Osteoblast (primary cell): Measurements from ENCODE around the gene CHST5. TPM values are rescaled to one million over a fixed set of nuclear protein-coding genes. Genes with fewer than 3 reads are reported as not detected.

Experiments
- DNase-seq: peaks from one replicate; pipeline ENCODE4 v3.0.0; 2011; ENCODE audit warnings: low spot score, mixed read lengths; ENCODE audit not compliant: insufficient read length; ENCODE audit errors: missing footprints
- H2AFZ ChIP-seq: 2 replicates; pipeline ENCODE4 v1.6.0; 2011; ENCODE audit warnings: mild to moderate bottlenecking, low read length
- H3K27ac ChIP-seq: 2 replicates; pipeline ENCODE4 v1.5.1; 2011; ENCODE audit warnings: mild to moderate bottlenecking, low read depth, low read length, moderate library complexity
- H3K27me3 ChIP-seq: 2 replicates; pipeline ENCODE4 v1.6.0; 2012; ENCODE audit warnings: mild to moderate bottlenecking, control low read depth, inconsistent platforms, low read length, moderate library complexity; ENCODE audit not compliant: insufficient read depth
- H3K36me3 ChIP-seq: 2 replicates; pipeline ENCODE4 v1.5.1; 2011; ENCODE audit warnings: mild to moderate bottlenecking, low read length, control low read depth, moderate library complexity; ENCODE audit not compliant: insufficient read depth
- H3K4me1 ChIP-seq: 2 replicates; pipeline ENCODE4 v1.5.1; 2011; ENCODE audit warnings: mild to moderate bottlenecking, low read length, control low read depth, moderate library complexity; ENCODE audit not compliant: insufficient read depth
- H3K4me2 ChIP-seq: 2 replicates; pipeline ENCODE4 v1.6.0; 2011; ENCODE audit warnings: mild to moderate bottlenecking, low read length; ENCODE audit not compliant: insufficient read depth
- H3K4me3 ChIP-seq: fragments of 200-600 bp; sonication (generic); 3 replicates; pipeline ENCODE4 v1.5.1; 2012; ENCODE audit warnings: mild to moderate bottlenecking, low read length, inconsistent platforms; ENCODE audit not compliant: insufficient read depth
- H3K79me2 ChIP-seq: 2 replicates; pipeline ENCODE4 v1.6.0; 2012; ENCODE audit warnings: mild to moderate bottlenecking, low read length, control low read depth, inconsistent platforms; ENCODE audit not compliant: insufficient read depth
- H3K9me3 ChIP-seq: 2 replicates; pipeline ENCODE4 v1.5.1; 2011; ENCODE audit warnings: low read depth, low read length, control low read depth
- H4K20me1 ChIP-seq: 2 replicates; pipeline ENCODE4 v1.6.0; 2012; ENCODE audit warnings: mild to moderate bottlenecking, low read length, control low read depth; ENCODE audit not compliant: insufficient read depth
- total RNA-seq: library from RNA; depleted of rRNA; stranded (reverse); fragments of >200 nt; gene quantifications from 2 replicates; pipeline ENCODE4 v1.2.3, GENCODE V29; 2012
- TF ChIP-seq, protein P1 (sequence below): IDR thresholded peaks from 2 replicates; pipeline ENCODE4 v1.5.1; 2011; ENCODE audit warnings: mild to moderate bottlenecking, low read depth, low read length, moderate library complexity; ENCODE audit errors: extremely low read depth

The CHST5 gene
- total RNA-seq, 1 donor = not detected

DNA sequence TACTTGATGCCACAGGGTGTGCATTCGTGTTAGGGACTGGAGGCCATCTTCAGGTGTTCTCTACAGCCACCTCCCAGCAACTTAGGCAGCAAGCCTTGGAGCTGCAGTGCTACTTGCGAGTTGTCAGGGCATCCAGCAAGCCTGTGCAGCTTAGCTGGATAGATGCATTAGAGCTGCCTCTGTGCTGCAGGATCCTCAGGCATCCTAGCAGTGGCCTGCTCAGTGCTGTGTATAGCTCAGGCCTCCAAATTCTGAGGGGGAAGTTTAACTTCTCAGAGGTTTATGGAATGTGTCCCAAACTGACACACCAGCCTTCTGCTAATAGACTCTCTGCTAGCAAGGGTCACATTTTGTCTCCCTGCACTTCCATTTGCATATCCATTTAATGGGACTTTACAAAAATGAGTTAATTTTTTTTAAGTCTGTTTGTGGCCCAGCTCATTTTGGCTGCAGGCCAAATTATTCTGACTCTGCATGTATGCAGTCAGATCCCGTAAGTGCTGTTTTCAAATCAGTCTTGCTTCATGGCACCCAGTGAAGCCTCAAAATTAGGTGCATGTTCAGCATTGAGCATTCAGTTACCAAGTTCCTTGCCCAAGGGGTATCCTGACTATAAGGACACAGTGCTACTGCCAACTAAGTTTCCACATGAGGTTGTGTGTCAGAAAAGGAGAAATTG, 37.1 kb upstream of the CHST5 start:
- H3K27ac ChIP-seq = no peak overlapping the region
- H2AFZ ChIP-seq = no peak overlapping the region
- H4K20me1 ChIP-seq = peaks cover 21% of the 10 kb centered on the region
- H3K79me2 ChIP-seq = peaks cover 29% of the 10 kb centered on the region
- no peak for DNase-seq
- H3K27me3 ChIP-seq = no peaks in the 10 kb centered on the region
- no peak overlapping the region for H3K4me3 ChIP-seq
- TF ChIP-seq, protein P1, sequence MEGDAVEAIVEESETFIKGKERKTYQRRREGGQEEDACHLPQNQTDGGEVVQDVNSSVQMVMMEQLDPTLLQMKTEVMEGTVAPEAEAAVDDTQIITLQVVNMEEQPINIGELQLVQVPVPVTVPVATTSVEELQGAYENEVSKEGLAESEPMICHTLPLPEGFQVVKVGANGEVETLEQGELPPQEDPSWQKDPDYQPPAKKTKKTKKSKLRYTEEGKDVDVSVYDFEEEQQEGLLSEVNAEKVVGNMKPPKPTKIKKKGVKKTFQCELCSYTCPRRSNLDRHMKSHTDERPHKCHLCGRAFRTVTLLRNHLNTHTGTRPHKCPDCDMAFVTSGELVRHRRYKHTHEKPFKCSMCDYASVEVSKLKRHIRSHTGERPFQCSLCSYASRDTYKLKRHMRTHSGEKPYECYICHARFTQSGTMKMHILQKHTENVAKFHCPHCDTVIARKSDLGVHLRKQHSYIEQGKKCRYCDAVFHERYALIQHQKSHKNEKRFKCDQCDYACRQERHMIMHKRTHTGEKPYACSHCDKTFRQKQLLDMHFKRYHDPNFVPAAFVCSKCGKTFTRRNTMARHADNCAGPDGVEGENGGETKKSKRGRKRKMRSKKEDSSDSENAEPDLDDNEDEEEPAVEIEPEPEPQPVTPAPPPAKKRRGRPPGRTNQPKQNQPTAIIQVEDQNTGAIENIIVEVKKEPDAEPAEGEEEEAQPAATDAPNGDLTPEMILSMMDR = no peak
- no peaks in the 10 kb centered on the region for H3K9me3 ChIP-seq
- H3K36me3 ChIP-seq = peaks cover 84% of the 10 kb centered on the region
- H3K4me2 ChIP-seq = no peak overlapping the region
- H3K4me1 ChIP-seq = no peaks in the 10 kb centered on the region

GRCh38 chr16:75570396-75571065, 34.6 kb upstream of the CHST5 start:
- H3K9me3 ChIP-seq = no peaks in the 10 kb centered on the region
- H2AFZ ChIP-seq = no peak overlapping the region
- TF ChIP-seq, protein P1 = no peak
- H3K27ac ChIP-seq = no peak overlapping the region
- H3K36me3 ChIP-seq = peaks cover 62% of the 10 kb centered on the region
- peaks cover 31% of the 10 kb centered on the region for H4K20me1 ChIP-seq
- peaks cover 15% of the 10 kb centered on the region for H3K4me1 ChIP-seq
- no peak overlapping the region for H3K4me3 ChIP-seq
- no peak overlapping the region for H3K4me2 ChIP-seq
- DNase-seq = no peak
- H3K79me2 ChIP-seq = peaks cover 42% of the 10 kb centered on the region
- no peaks in the 10 kb centered on the region for H3K27me3 ChIP-seq

GRCh38 chr16:75567911-75568310, 32.0 kb upstream of the CHST5 start:
- Histone ChIP-seq H3K4me2 (no peak overlapping the region), H3K79me2 (peaks cover 36% of the 10 kb centered on the region)
- TF ChIP-seq, protein P1 = no peak

GRCh38 chr16:75566758-75567255, 30.9 kb upstream of the CHST5 start:
- peaks cover 32% of the 10 kb centered on the region for H3K79me2 ChIP-seq
- peaks cover 3% of the 10 kb centered on the region for H3K27me3 ChIP-seq
- H3K36me3 ChIP-seq = peaks cover 32% of the 10 kb centered on the region
- peak overlapping the region; percentile 84 for H2AFZ ChIP-seq
- H3K4me3 ChIP-seq = peak overlapping the region; percentile 96
- no peaks in the 10 kb centered on the region for H3K9me3 ChIP-seq
- TF ChIP-seq, protein P1 = no peak
- peaks cover 22% of the 10 kb centered on the region for H3K4me1 ChIP-seq
- peak overlapping the region; percentile 97 for H3K4me2 ChIP-seq
- peak overlapping the region; percentile 26 for H3K27ac ChIP-seq
- peaks cover 19% of the 10 kb centered on the region for H4K20me1 ChIP-seq
- DNase-seq = peak; percentile 80

More at GRCh38 chr16:75567911-75568310, 32.0 kb upstream of the CHST5 start:
- Histone ChIP-seq H3K9me3 (no peaks in the 10 kb centered on the region), H3K36me3 (peaks cover 41% of the 10 kb centered on the region), H3K4me3 (no peak overlapping the region), H2AFZ (no peak overlapping the region), H4K20me1 (peaks cover 27% of the 10 kb centered on the region), H3K27me3 (no peaks in the 10 kb centered on the region), H3K4me1 (peaks cover 22% of the 10 kb centered on the region), H3K27ac (no peak overlapping the region)
- no peak for DNase-seq
